Fibroblast of mammary gland (primary cell): Measurements from ENCODE around the gene CCDC179.

Experiments used
- DNase-seq: peaks from one replicate; pipeline ENCODE4 v3.0.0-alpha.2; 2010; ENCODE audit warnings: low read depth
- H3K4me3 ChIP-seq: 2 replicates; pipeline ENCODE4 v1.5.1; 2011; ENCODE audit warnings: low read depth, mild to moderate bottlenecking, low read length, moderate library complexity; ENCODE audit not compliant: control insufficient read depth
- TF ChIP-seq, protein P1 (sequence below): conservative IDR thresholded peaks from 2 replicates; pipeline ENCODE4 v1.5.1; 2011; ENCODE audit warnings: low read depth, low read length, inconsistent platforms; ENCODE audit not compliant: control insufficient read depth, insufficient read depth

Gene CCDC179

DNA sequence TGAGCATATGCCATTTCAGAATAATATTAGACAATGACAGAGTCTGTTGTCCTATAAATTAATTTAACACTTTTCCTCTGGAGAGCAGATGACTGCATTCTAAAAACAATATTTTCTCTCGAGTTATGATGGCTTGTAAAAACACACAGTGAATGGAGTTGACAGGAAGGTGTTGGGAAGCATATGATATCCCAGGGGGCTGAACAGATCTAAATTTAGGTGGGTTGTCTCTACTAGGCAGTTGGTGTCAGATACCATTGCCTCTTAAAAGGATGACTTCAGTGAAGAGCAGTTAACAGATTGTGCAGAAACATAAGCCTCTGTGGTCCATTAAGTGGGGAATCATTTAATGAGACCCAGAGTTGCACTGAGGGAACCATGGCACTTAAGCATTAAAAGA lies 61.4 kb downstream of the CCDC179 start:
- no peak for DNase-seq
- H3K4me3 ChIP-seq, result no peak overlapping the region
- TF ChIP-seq, protein P1, sequence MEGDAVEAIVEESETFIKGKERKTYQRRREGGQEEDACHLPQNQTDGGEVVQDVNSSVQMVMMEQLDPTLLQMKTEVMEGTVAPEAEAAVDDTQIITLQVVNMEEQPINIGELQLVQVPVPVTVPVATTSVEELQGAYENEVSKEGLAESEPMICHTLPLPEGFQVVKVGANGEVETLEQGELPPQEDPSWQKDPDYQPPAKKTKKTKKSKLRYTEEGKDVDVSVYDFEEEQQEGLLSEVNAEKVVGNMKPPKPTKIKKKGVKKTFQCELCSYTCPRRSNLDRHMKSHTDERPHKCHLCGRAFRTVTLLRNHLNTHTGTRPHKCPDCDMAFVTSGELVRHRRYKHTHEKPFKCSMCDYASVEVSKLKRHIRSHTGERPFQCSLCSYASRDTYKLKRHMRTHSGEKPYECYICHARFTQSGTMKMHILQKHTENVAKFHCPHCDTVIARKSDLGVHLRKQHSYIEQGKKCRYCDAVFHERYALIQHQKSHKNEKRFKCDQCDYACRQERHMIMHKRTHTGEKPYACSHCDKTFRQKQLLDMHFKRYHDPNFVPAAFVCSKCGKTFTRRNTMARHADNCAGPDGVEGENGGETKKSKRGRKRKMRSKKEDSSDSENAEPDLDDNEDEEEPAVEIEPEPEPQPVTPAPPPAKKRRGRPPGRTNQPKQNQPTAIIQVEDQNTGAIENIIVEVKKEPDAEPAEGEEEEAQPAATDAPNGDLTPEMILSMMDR, result no peak

DNA sequence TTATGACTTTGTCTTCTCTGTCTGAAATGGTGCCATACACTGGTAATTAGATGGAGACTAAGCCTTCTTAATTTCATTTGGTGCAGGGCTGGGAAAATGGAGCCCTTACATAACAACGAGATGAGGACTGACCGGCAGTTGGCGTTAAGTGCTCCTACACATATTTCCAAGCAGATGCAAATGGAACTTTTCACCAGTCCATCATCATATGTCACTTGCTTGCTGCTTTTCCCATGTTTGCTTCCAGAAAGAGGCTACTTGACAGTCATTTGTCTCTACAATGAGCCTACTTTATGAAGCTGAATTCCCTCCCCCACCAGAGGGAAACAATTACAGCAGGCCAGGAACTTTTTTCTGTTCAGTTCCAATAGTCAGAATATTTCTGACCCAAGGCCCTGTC lies 63.2 kb downstream of the CCDC179 start:
- TF ChIP-seq, protein P1, result no peak
- no peak for DNase-seq
- H3K4me3 ChIP-seq, result no peak overlapping the region
